WTC11 (cell line): ENCODE measurements around the gene INPP4B. TPM values are rescaled to one million over a fixed set of nuclear protein-coding genes. Genes with fewer than 3 reads are reported as not detected.

Source experiments
- ATAC-seq: fragments of 200-7000 bp; cut with Tn5 transposase; 2 replicates; pipeline ENCODE4 v1.10.0; 2021; ENCODE audit warnings: mild to moderate bottlenecking, moderate library complexity
- CTCF ChIA-PET: fragments of 300-600 bp; sonication (Branson Sonifier 250); formaldehyde crosslinking; loops from one replicate; lab custom pipeline; 2021; ENCODE audit warnings: antibody characterized with exemption; lab: Charles Lee
- POLR2A ChIA-PET: fragments of 350-600 bp; sonication (Branson Sonifier 250); formaldehyde crosslinking; loops from one replicate; lab custom pipeline; 2021; ENCODE audit warnings: antibody characterized with exemption; lab: Charles Lee
- DNase-seq: peaks from one replicate; pipeline ENCODE4 v3.0.0; 2021; ENCODE audit warnings: low spot score
- H3K27ac Mint-ChIP-seq: 2 replicates; pipeline ENCODE4 v1.8.0; 2021; ENCODE audit warnings: mixed read lengths
- H3K27me3 Mint-ChIP-seq: 2 replicates; pipeline ENCODE4 v1.8.0; 2021; ENCODE audit warnings: low read depth, mild to moderate bottlenecking, moderate library complexity, mixed read lengths
- H3K36me3 Mint-ChIP-seq: 2 replicates; pipeline ENCODE4 v1.8.0; 2021; ENCODE audit warnings: mixed read lengths
- H3K4me1 Mint-ChIP-seq: 2 replicates; pipeline ENCODE4 v1.8.0; 2022; ENCODE audit warnings: mixed read lengths
- H3K4me3 Mint-ChIP-seq: 2 replicates; pipeline ENCODE4 v1.8.0; 2021; ENCODE audit warnings: mild to moderate bottlenecking, moderate library complexity, mixed read lengths
- H3K9me3 Mint-ChIP-seq: 2 replicates; pipeline ENCODE4 v1.8.0; 2021; ENCODE audit warnings: mixed read lengths
- AFF4 ChIP-seq: sonication (generic); formaldehyde crosslinking; IDR thresholded peaks from 2 replicates; pipeline ENCODE4 v1.8.1; 2023; ENCODE audit warnings: mild to moderate bottlenecking, missing genetic modification reagents, borderline replicate concordance
- ATF1 ChIP-seq: sonication (generic); formaldehyde crosslinking; IDR thresholded peaks from 2 replicates; pipeline ENCODE4 v1.8.1; 2023; ENCODE audit warnings: mild to moderate bottlenecking, moderate library complexity, missing genetic modification reagents
- GRHL2 ChIP-seq: fragments of 250-450 bp; sonication (Bioruptor Pico); IDR thresholded peaks from 2 replicates; pipeline ENCODE4 v1.8.0; 2022; ENCODE audit warnings: mild to moderate bottlenecking, moderate library complexity; ENCODE audit not compliant: insufficient replicate concordance, severe bottlenecking
- IRF1 ChIP-seq: sonication (generic); formaldehyde crosslinking; IDR thresholded peaks from 2 replicates; pipeline ENCODE4 v1.8.0; 2023; ENCODE audit warnings: missing genetic modification reagents
- MYBL2 ChIP-seq: sonication (generic); formaldehyde crosslinking; IDR thresholded peaks from 2 replicates; pipeline ENCODE4 v1.8.1; 2023; ENCODE audit warnings: mild to moderate bottlenecking, moderate library complexity, missing genetic modification reagents
- NFATC4 ChIP-seq: fragments of 250-450 bp; sonication (Bioruptor Pico); IDR thresholded peaks from 2 replicates; pipeline ENCODE4 v1.9.0; 2021; ENCODE audit warnings: mild to moderate bottlenecking
- NFYB ChIP-seq: sonication (generic); formaldehyde crosslinking; conservative IDR thresholded peaks from 2 replicates; pipeline ENCODE4 v1.8.0; 2022; ENCODE audit warnings: low read depth, missing genetic modification reagents
- NR3C1 ChIP-seq: sonication (generic); formaldehyde crosslinking; conservative IDR thresholded peaks from 2 replicates; pipeline ENCODE4 v1.8.1; 2023; ENCODE audit warnings: low read depth, mild to moderate bottlenecking, missing genetic modification reagents
- PRRX2 ChIP-seq: fragments of 250-450 bp; sonication (Bioruptor Pico); IDR thresholded peaks from 2 replicates; pipeline ENCODE4 v1.8.0; 2021; ENCODE audit warnings: mild to moderate bottlenecking
- SMAD4 ChIP-seq: sonication (generic); formaldehyde crosslinking; IDR thresholded peaks from 2 replicates; pipeline ENCODE4 v1.8.0; 2022; ENCODE audit warnings: mild to moderate bottlenecking, missing genetic modification reagents
- USF1 ChIP-seq: sonication (generic); formaldehyde crosslinking; IDR thresholded peaks from 2 replicates; pipeline ENCODE4 v1.8.0; 2022; ENCODE audit warnings: mild to moderate bottlenecking, missing genetic modification reagents
- ZBTB21 ChIP-seq: sonication (generic); formaldehyde crosslinking; IDR thresholded peaks from 2 replicates; pipeline ENCODE4 v1.8.1; 2023; ENCODE audit warnings: mild to moderate bottlenecking, missing genetic modification reagents, borderline replicate concordance
- ZNF138 ChIP-seq: sonication (generic); formaldehyde crosslinking; conservative IDR thresholded peaks from 2 replicates; pipeline ENCODE4 v1.8.1; 2022; ENCODE audit warnings: mild to moderate bottlenecking, moderate library complexity, missing genetic modification reagents
- ZNF219 ChIP-seq: sonication (generic); formaldehyde crosslinking; IDR thresholded peaks from 2 replicates; pipeline ENCODE4 v1.8.0; 2023; ENCODE audit warnings: missing genetic modification reagents, mild to moderate bottlenecking, borderline replicate concordance
- ZNF281 ChIP-seq: sonication (generic); formaldehyde crosslinking; IDR thresholded peaks from 2 replicates; pipeline ENCODE4 v1.8.0; 2023; ENCODE audit warnings: mild to moderate bottlenecking, missing genetic modification reagents
- ZNF396 ChIP-seq: fragments of 250-450 bp; sonication (Bioruptor Pico); IDR thresholded peaks from 2 replicates; pipeline ENCODE4 v1.8.0; 2021; ENCODE audit warnings: mild to moderate bottlenecking, moderate library complexity, borderline replicate concordance
- total RNA-seq: library from RNA; stranded (reverse); gene quantifications from 3 replicates; pipeline ENCODE4 v1.2.3, GENCODE V29; 2021

The INPP4B gene
- total RNA-seq, 1 experiment from 2014 or later = 0.92 TPM

GRCh38 chr4:142801966-142802365, 44.1 kb downstream of the INPP4B start (continued):
- TF ChIP-seq USF1 (no peak), NFYB (CRISPR knock-in tag) (no peak), AFF4 (CRISPR knock-in tag) (no peak), ZNF396 (CRISPR knock-in tag) (no peak), ZNF219 (CRISPR knock-in tag) (no peak), MYBL2 (CRISPR knock-in tag) (no peak), NFATC4 (CRISPR knock-in tag) (no peak), IRF1 (CRISPR knock-in tag) (no peak), NR3C1 (CRISPR knock-in tag) (no peak)

GRCh38 chr4:142781114-142781513, 65.0 kb downstream of the INPP4B start:
- ChIA-PET POLR2A (no interaction called here), CTCF (no interaction called here)
- H3K36me3 Mint-ChIP-seq = no peaks in the 10 kb centered on the region
- no peak overlapping the region for H3K27ac Mint-ChIP-seq
- ATAC-seq = no peak
- TF ChIP-seq ZNF281 (CRISPR knock-in tag) (no peak), SMAD4 (CRISPR knock-in tag) (no peak), GRHL2 (CRISPR knock-in tag) (no peak), ZNF138 (CRISPR knock-in tag) (no peak), USF1 (no peak), ZBTB21 (CRISPR knock-in tag) (no peak), ATF1 (no peak), PRRX2 (CRISPR knock-in tag) (no peak), NFATC4 (CRISPR knock-in tag) (no peak)
- TF ChIP-seq, all 79 proteins: peak for 0
- H3K27me3 Mint-ChIP-seq = no peaks in the 10 kb centered on the region; the same call in 1 of the 2 replicates
- DNase-seq = no peak
- 0 out of 2 replicates have a peak, but pooled peaks cover 3% of the 10 kb centered on the region for H3K9me3 Mint-ChIP-seq
- 0 out of 2 replicates have a peak, but pooled peaks cover 3% of the 10 kb centered on the region for H3K4me1 Mint-ChIP-seq
- H3K4me3 Mint-ChIP-seq = no peak overlapping the region
